ENCODE results near the gene BLOC1S3.

The BLOC1S3 gene

DNA sequence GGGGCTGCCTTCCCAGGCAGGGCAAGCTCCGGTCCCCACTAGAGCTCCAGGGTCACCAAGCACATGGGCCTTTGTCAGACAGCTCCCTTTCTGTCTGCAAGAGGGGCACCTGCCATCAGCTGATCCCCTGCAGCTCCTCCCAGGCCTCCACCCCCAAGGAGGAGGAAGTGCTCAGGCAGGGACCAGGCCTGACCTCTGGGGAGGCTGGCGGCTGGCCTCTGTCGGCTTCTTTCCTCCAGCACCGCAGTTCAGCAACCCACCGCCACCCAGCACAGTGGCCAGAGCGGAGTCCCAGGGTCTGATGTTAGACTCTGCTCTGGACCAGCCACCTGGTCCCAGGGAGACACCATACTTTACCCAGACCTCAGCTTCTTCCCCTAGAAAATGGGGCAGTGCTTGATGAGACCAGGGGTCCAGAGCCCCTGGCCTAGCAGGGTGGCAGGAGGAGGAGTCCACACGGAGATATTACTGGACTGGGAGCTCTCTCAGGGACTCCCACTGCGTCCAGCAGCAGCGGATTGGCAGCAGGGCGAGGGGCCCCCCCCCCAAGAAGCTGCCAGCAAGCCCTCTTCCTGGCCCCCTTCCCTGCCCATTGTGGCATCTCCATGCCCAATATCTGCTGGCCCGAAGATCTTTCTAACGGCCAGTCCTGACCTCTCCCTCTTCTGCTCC is 41.9 kb upstream of the BLOC1S3 start:
- no peak overlapping the region for H3K4me3 ChIP-seq (ENCODE audit: low read length)
- TF ChIP-seq, protein P1, sequence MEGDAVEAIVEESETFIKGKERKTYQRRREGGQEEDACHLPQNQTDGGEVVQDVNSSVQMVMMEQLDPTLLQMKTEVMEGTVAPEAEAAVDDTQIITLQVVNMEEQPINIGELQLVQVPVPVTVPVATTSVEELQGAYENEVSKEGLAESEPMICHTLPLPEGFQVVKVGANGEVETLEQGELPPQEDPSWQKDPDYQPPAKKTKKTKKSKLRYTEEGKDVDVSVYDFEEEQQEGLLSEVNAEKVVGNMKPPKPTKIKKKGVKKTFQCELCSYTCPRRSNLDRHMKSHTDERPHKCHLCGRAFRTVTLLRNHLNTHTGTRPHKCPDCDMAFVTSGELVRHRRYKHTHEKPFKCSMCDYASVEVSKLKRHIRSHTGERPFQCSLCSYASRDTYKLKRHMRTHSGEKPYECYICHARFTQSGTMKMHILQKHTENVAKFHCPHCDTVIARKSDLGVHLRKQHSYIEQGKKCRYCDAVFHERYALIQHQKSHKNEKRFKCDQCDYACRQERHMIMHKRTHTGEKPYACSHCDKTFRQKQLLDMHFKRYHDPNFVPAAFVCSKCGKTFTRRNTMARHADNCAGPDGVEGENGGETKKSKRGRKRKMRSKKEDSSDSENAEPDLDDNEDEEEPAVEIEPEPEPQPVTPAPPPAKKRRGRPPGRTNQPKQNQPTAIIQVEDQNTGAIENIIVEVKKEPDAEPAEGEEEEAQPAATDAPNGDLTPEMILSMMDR (IDR thresholded peaks at IDR 0.05; ENCODE audit: insufficient read depth, low read depth, low read length, missing control alignments), result no peak
- no peak for DNase-seq (ENCODE audit: low read depth)

- no peak for DNase-seq (ENCODE audit: low read depth)
- no peak overlapping the region for H3K4me3 ChIP-seq (ENCODE audit: low read length)
- TF ChIP-seq, protein P1 (IDR thresholded peaks at IDR 0.05; ENCODE audit: insufficient read depth, low read depth, low read length, missing control alignments), result no peak
Measured at GRCh38 chr19:45137179-45137761, 41.3 kb upstream of the BLOC1S3 start.

- H3K4me3 ChIP-seq (ENCODE audit: low read length), result no peak overlapping the region
- TF ChIP-seq, protein P1 (IDR thresholded peaks at IDR 0.05; ENCODE audit: insufficient read depth, low read depth, low read length, missing control alignments), result no peak
- no peak for DNase-seq (ENCODE audit: low read depth)
Measured at GRCh38 chr19:45138303-45138751, 40.3 kb upstream of the BLOC1S3 start.

GRCh38 chr19:45139286-45140143 is 39.1 kb upstream of the BLOC1S3 start:
- TF ChIP-seq, protein P1 (IDR thresholded peaks at IDR 0.05; ENCODE audit: insufficient read depth, low read depth, low read length, missing control alignments), result no peak
- no peak for DNase-seq (ENCODE audit: low read depth)
- no peak overlapping the region for H3K4me3 ChIP-seq (ENCODE audit: low read length)

GRCh38 chr19:45140144-45140503 is 38.5 kb upstream of the BLOC1S3 start:
- no peak overlapping the region for H3K4me3 ChIP-seq (ENCODE audit: low read length)
- no peak for DNase-seq (ENCODE audit: low read depth)
- TF ChIP-seq, protein P1 (IDR thresholded peaks at IDR 0.05; ENCODE audit: insufficient read depth, low read depth, low read length, missing control alignments), result no peak

DNA sequence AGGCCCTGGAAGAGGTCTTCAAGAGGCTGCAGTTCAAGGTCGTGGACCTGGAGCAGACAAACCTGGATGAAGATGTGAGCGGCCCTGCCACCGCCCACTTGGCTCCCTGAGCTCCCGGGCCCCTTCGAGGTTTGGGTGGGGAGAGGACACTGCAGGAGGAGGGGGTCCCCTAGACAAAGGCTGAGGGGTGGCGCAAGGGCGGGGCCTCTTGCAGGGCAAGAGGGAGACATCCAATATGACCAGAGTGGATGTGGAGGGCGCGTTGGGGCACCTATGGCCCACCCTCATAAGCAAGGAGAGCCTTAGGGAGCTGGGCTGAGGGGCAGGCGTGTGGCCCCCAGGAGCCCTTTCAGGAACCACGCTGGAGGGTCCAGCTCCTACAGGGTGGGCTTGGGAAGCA is 38.1 kb upstream of the BLOC1S3 start:
- H3K4me3 ChIP-seq (ENCODE audit: low read length), result no peak overlapping the region
- TF ChIP-seq, protein P1 (IDR thresholded peaks at IDR 0.05; ENCODE audit: insufficient read depth, low read depth, low read length, missing control alignments), result no peak
- no peak for DNase-seq (ENCODE audit: low read depth)
